ENCODE data around the gene ALDOB. TPM values are rescaled to one million over a fixed set of nuclear protein-coding genes. Genes with fewer than 3 reads are reported as not detected.

Gene ALDOB
- total RNA-seq, 1 donor = not detected

- H3K4me3 ChIP-seq (ENCODE audit: insufficient read depth, low read length) = no peak overlapping the region
- H3K36me3 ChIP-seq (ENCODE audit: insufficient read depth, low read length) = no peaks in the 10 kb centered on the region
- peaks cover 6% of the 10 kb centered on the region for H3K4me1 ChIP-seq (ENCODE audit: insufficient read depth, low read length)
- H3K27ac ChIP-seq (ENCODE audit: low read depth, low read length) = no peak overlapping the region
- H3K79me2 ChIP-seq (ENCODE audit: insufficient read depth, low read length) = no peaks in the 10 kb centered on the region
- H3K9me3 ChIP-seq (ENCODE audit: low read depth, low read length) = no peaks in the 10 kb centered on the region
- no peaks in the 10 kb centered on the region for H4K20me1 ChIP-seq (ENCODE audit: insufficient read depth, low read length)
- no peak overlapping the region for H3K4me2 ChIP-seq (ENCODE audit: insufficient read depth, low read length)
- DNase-seq (ENCODE audit: insufficient read length, low spot score, missing footprints) = no peak
- no peak for TF ChIP-seq CTCF (IDR thresholded peaks at IDR 0.05; ENCODE audit: extremely low read depth, low read depth, low read length)
- H3K27me3 ChIP-seq (ENCODE audit: insufficient read depth, low read length) = peaks cover 7% of the 10 kb centered on the region
- no peak overlapping the region for H2AFZ ChIP-seq (ENCODE audit: low read length)
Measured at GRCh38 chr9:101453776-101454570, 18.4 kb upstream of the ALDOB start.

DNA sequence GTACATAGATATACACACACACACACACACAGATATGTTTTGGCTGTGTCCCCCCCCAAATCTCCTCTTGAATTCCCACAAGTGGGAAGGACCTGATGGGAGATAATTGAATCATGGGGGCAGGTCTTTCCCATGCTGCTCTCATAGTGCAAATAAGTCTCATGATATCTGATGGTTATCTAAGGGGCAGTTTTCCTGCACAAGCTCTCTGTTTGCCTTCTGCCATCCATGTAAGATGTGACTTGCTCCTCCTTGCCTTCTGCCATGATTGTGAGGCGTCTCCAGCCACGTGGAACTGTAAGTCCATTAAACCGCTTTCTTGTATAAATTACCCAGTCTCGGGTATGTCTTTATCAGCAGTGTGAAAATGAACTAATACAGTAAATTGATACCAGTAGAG is 15.9 kb upstream of the ALDOB start:
- no peak overlapping the region for H3K27ac ChIP-seq (ENCODE audit: low read depth, low read length)
- TF ChIP-seq CTCF (IDR thresholded peaks at IDR 0.05; ENCODE audit: extremely low read depth, low read depth, low read length) = no peak
- no peak overlapping the region for H3K4me2 ChIP-seq (ENCODE audit: insufficient read depth, low read length)
- no peak overlapping the region for H3K4me3 ChIP-seq (ENCODE audit: insufficient read depth, low read length)
- H3K79me2 ChIP-seq (ENCODE audit: insufficient read depth, low read length) = no peaks in the 10 kb centered on the region
- peaks cover 6% of the 10 kb centered on the region for H3K4me1 ChIP-seq (ENCODE audit: insufficient read depth, low read length)
- H3K36me3 ChIP-seq (ENCODE audit: insufficient read depth, low read length) = no peaks in the 10 kb centered on the region
- no peak for DNase-seq (ENCODE audit: insufficient read length, low spot score, missing footprints)
- H4K20me1 ChIP-seq (ENCODE audit: insufficient read depth, low read length) = no peaks in the 10 kb centered on the region
- no peak overlapping the region for H2AFZ ChIP-seq (ENCODE audit: low read length)
- peaks cover 7% of the 10 kb centered on the region for H3K27me3 ChIP-seq (ENCODE audit: insufficient read depth, low read length)
- no peaks in the 10 kb centered on the region for H3K9me3 ChIP-seq (ENCODE audit: low read depth, low read length)

DNA sequence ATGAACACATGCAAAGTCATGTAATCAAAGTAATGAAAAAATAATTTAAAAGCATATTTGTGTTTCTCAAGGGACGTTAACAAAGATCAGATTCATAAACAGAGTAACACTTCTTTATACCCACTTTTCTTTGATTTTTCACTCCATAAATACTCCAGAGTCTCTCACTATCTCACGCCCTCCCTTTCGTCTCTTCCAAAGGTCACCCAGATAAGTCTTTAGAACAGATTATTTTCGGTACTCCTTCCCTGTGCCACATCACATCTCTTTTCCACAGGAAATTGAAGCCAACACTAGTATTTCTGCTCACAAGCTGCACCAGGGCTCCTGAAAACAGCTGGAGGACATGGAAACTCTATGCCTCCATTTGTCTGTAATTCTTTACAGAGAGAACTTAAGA is 15.4 kb upstream of the ALDOB start:
- DNase-seq (ENCODE audit: insufficient read length, low spot score, missing footprints) = no peak
- peaks cover 7% of the 10 kb centered on the region for H3K27me3 ChIP-seq (ENCODE audit: insufficient read depth, low read length)
- peaks cover 6% of the 10 kb centered on the region for H3K4me1 ChIP-seq (ENCODE audit: insufficient read depth, low read length)
- no peaks in the 10 kb centered on the region for H3K9me3 ChIP-seq (ENCODE audit: low read depth, low read length)
- H3K4me3 ChIP-seq (ENCODE audit: insufficient read depth, low read length) = no peak overlapping the region
- no peak overlapping the region for H3K4me2 ChIP-seq (ENCODE audit: insufficient read depth, low read length)
- H3K36me3 ChIP-seq (ENCODE audit: insufficient read depth, low read length) = no peaks in the 10 kb centered on the region
- H2AFZ ChIP-seq (ENCODE audit: low read length) = no peak overlapping the region
- no peak for TF ChIP-seq CTCF (IDR thresholded peaks at IDR 0.05; ENCODE audit: extremely low read depth, low read depth, low read length)
- no peaks in the 10 kb centered on the region for H4K20me1 ChIP-seq (ENCODE audit: insufficient read depth, low read length)
- H3K27ac ChIP-seq (ENCODE audit: low read depth, low read length) = no peak overlapping the region
- H3K79me2 ChIP-seq (ENCODE audit: insufficient read depth, low read length) = no peaks in the 10 kb centered on the region

DNA sequence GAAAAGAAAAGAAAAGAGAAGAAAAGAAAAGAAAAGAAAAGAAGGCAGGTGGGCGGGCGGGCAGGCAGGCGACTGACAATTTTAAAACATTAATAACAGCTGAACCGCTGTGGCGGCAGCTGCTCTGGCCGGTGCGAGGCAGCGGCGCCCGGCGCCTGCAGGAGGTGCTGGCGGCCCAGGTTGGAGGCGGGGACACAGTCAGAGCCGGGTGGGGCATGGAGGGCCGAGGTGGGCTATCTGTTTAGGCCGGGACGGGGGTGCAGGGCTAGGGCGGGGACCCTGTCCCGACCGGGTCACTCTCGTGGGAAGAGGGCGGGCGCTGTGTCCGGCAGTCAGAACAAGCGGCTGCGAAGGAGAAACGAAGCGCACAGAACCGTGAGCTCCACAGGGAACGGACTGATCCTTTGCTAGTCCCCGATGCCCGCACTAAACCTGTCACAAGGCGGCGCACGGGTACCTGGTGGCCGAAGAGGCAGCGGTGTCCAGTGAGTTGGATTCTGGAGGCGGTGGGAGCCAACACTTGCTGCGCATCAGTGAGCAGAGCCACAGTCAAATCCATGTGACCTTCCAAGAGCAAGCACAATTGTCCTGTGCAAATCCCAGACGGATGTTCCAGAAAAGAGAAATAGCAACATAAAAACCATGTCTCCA is 13.6 kb upstream of the ALDOB start:
- Histone ChIP-seq H3K4me3 (ENCODE audit: insufficient read depth, low read length) (peak overlapping the region; percentile 75), H3K4me2 (ENCODE audit: insufficient read depth, low read length) (peak overlapping the region; percentile 86), H3K36me3 (ENCODE audit: insufficient read depth, low read length) (no peaks in the 10 kb centered on the region), H3K9me3 (ENCODE audit: low read depth, low read length) (no peaks in the 10 kb centered on the region), H4K20me1 (ENCODE audit: insufficient read depth, low read length) (no peaks in the 10 kb centered on the region), H3K79me2 (ENCODE audit: insufficient read depth, low read length) (no peaks in the 10 kb centered on the region), H2AFZ (ENCODE audit: low read length) (peak overlapping the region; percentile 90), H3K4me1 (ENCODE audit: insufficient read depth, low read length) (peaks cover 6% of the 10 kb centered on the region), H3K27ac (ENCODE audit: low read depth, low read length) (no peak overlapping the region), H3K27me3 (ENCODE audit: insufficient read depth, low read length) (peaks cover 7% of the 10 kb centered on the region)
- peak; percentile 42 for TF ChIP-seq CTCF (IDR thresholded peaks at IDR 0.05; ENCODE audit: extremely low read depth, low read depth, low read length)
- DNase-seq (ENCODE audit: insufficient read length, low spot score, missing footprints) = peak; percentile 90

Measured in osteoblast (primary cell).